Bronchial epithelial cell (primary cell): ENCODE data around the gene DDR1. TPM values are rescaled to one million over a fixed set of nuclear protein-coding genes. Genes with fewer than 3 reads are reported as not detected.
A peak's percentile ranks its signal among the peaks of the same experiment; 100 is the strongest.

Experiments used
- DNase-seq: peaks from one replicate; pipeline ENCODE4 v3.0.0-alpha.2; 2010; ENCODE audit warnings: low read depth
- FAIRE-seq: peaks from 2 replicates; lab custom pipeline; 2011; peaks lifted over from hg19 to GRCh38; lab: Jason Lieb, UNC
- H3K27me3 ChIP-seq: 2 replicates; pipeline ENCODE4 v1.5.1; 2011; ENCODE audit warnings: low read length; ENCODE audit not compliant: control insufficient read depth, insufficient read depth
- H3K36me3 ChIP-seq: 2 replicates; pipeline ENCODE4 v1.5.1; 2011; ENCODE audit warnings: low read length; ENCODE audit not compliant: control insufficient read depth, insufficient read depth
- H3K4me3 ChIP-seq: 2 replicates; pipeline ENCODE4 v1.5.1; 2011; ENCODE audit warnings: mild to moderate bottlenecking, low read depth, low read length, control low read depth
- total RNA-seq: library from RNA; depleted of rRNA; stranded (reverse); fragments of >200 nt; gene quantifications from 2 replicates; pipeline ENCODE4 v1.2.1, GENCODE V29; 2014
- TF ChIP-seq, protein P1 (sequence below): IDR thresholded peaks from 2 replicates; pipeline ENCODE4 v1.5.1; 2011; ENCODE audit warnings: mild to moderate bottlenecking, moderate library complexity, low read length, control low read depth, inconsistent platforms; ENCODE audit not compliant: insufficient read depth, severe bottlenecking

The DDR1 gene
- total RNA-seq, 1 donor from 2014 or later = 149 TPM

GRCh38 chr6:30937265-30937664 lies 52.9 kb downstream of the DDR1 start:
- no peak overlapping the region for H3K4me3 ChIP-seq
- FAIRE-seq = peak; percentile 58
- no peaks in the 10 kb centered on the region for H3K27me3 ChIP-seq
- H3K36me3 ChIP-seq = no peaks in the 10 kb centered on the region
- DNase-seq = no peak
- TF ChIP-seq, protein P1, sequence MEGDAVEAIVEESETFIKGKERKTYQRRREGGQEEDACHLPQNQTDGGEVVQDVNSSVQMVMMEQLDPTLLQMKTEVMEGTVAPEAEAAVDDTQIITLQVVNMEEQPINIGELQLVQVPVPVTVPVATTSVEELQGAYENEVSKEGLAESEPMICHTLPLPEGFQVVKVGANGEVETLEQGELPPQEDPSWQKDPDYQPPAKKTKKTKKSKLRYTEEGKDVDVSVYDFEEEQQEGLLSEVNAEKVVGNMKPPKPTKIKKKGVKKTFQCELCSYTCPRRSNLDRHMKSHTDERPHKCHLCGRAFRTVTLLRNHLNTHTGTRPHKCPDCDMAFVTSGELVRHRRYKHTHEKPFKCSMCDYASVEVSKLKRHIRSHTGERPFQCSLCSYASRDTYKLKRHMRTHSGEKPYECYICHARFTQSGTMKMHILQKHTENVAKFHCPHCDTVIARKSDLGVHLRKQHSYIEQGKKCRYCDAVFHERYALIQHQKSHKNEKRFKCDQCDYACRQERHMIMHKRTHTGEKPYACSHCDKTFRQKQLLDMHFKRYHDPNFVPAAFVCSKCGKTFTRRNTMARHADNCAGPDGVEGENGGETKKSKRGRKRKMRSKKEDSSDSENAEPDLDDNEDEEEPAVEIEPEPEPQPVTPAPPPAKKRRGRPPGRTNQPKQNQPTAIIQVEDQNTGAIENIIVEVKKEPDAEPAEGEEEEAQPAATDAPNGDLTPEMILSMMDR = no peak

DNA sequence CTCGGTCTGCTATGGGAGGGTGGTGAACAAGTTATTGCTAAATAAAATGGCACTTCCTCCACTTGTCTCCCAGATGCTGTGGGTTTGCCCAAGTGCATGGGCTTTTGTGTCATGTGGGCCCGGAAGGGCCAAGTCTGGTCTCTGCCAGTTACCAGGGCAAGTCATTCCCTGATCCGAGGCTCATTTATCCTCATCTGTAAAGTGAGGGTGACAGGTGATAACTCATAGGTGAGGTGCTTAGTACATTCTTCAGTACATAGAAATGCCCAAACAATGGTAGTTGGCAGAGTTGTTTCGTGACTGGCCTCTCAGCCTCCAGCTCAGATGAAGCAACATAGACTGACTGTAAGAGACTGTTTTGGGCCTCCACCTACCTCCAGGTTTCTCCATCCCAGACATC lies 54.4 kb downstream of the DDR1 start:
- H3K36me3 ChIP-seq = no peaks in the 10 kb centered on the region
- FAIRE-seq (no peak), DNase-seq (no peak)
- no peak overlapping the region for H3K4me3 ChIP-seq
- TF ChIP-seq, protein P1 = no peak
- H3K27me3 ChIP-seq = no peaks in the 10 kb centered on the region

- FAIRE-seq (no peak), DNase-seq (no peak)
- H3K36me3 ChIP-seq = no peaks in the 10 kb centered on the region
- TF ChIP-seq, protein P1 = no peak
- H3K27me3 ChIP-seq = no peaks in the 10 kb centered on the region
- no peak overlapping the region for H3K4me3 ChIP-seq
These were observed 55.2 kb downstream of the DDR1 start for GRCh38 chr6:30939473-30939872.

GRCh38 chr6:30940361-30940986 lies 56.2 kb downstream of the DDR1 start, which contains the start of gene MUCL3:
Gene MUCL3 (plus strand): TSS chr6:30940973. CDS start chr6:30941000, 27 bp downstream.
- TF ChIP-seq, protein P1 = no peak
- H3K36me3 ChIP-seq = no peaks in the 10 kb centered on the region
- H3K27me3 ChIP-seq = no peaks in the 10 kb centered on the region
- no peak within 1 kb of the TSS for H3K4me3 ChIP-seq
- DNase-seq = no peak
- FAIRE-seq = no peak

DNA sequence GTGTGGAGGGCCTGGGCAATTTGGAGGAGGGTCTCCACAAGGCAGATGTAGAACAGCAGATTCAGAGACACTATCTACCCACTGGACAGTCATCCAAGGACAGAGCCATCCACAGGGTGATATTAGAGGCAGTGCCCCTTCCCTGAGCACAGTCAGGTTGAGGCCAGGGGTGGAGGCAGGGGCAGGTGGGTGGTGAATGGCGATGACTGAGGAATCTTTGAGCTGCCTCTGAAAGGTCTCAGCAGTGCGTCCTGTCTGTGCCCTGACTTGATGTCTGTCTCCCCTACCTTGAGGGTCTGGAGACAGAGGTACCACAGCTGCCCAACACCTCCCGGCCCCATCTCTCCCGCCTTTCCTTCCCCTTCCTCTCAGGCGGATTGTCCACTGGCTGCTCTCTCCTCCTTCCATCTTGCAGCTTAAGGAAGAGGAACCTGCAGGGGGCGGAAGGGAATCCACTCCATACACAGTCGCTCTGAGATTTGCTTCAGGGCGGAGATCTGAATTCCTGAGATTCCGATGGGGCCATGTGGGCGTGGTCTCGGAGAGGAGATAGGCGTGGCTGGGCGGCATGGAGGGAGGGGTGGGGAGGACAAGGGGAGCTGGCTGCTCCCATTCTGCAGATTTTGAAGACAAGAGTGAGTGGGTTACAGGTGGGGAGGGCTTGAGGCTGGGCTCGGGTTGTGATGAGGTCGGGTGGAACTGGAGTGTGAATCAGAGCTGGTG lies 58.2 kb downstream of the DDR1 start:
- TF ChIP-seq, protein P1 = peak; percentile 72
- Histone ChIP-seq H3K36me3 (no peaks in the 10 kb centered on the region), H3K4me3 (no peak overlapping the region), H3K27me3 (peaks cover 1% of the 10 kb centered on the region)
- DNase-seq = peak; percentile 82
- FAIRE-seq = no peak
